Measurements from ENCODE around the gene HSPA1A.

The HSPA1A gene

DNA sequence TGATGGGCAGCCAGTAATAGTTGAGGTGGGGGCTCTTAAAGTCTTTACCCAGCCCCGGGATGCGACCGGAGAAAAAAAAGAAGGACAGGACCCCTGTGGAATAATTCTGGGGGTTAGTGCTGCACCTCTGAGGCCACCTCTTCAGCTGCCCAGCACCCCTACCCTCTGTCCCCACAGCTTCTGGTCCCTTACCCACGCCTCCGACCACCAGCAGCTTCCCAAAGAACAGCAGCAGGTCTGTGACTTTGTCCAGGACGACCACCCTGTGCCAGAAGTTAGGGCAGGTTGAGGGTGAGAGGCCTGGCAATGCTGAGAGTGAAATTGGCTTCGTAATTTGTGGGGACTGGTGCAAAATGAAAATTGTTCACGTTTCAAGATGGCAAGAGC is 49.5 kb downstream of the HSPA1A start:
- H3K4me3 ChIP-seq (ENCODE audit: control insufficient read depth, low read depth, low read length), result no peak overlapping the region
- no peak for DNase-seq (ENCODE audit: low read depth)
- TF ChIP-seq, protein P1, sequence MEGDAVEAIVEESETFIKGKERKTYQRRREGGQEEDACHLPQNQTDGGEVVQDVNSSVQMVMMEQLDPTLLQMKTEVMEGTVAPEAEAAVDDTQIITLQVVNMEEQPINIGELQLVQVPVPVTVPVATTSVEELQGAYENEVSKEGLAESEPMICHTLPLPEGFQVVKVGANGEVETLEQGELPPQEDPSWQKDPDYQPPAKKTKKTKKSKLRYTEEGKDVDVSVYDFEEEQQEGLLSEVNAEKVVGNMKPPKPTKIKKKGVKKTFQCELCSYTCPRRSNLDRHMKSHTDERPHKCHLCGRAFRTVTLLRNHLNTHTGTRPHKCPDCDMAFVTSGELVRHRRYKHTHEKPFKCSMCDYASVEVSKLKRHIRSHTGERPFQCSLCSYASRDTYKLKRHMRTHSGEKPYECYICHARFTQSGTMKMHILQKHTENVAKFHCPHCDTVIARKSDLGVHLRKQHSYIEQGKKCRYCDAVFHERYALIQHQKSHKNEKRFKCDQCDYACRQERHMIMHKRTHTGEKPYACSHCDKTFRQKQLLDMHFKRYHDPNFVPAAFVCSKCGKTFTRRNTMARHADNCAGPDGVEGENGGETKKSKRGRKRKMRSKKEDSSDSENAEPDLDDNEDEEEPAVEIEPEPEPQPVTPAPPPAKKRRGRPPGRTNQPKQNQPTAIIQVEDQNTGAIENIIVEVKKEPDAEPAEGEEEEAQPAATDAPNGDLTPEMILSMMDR (IDR thresholded peaks at IDR 0.05; ENCODE audit: control insufficient read depth, insufficient read depth, low read depth, low read length, missing control alignments), result no peak

DNA sequence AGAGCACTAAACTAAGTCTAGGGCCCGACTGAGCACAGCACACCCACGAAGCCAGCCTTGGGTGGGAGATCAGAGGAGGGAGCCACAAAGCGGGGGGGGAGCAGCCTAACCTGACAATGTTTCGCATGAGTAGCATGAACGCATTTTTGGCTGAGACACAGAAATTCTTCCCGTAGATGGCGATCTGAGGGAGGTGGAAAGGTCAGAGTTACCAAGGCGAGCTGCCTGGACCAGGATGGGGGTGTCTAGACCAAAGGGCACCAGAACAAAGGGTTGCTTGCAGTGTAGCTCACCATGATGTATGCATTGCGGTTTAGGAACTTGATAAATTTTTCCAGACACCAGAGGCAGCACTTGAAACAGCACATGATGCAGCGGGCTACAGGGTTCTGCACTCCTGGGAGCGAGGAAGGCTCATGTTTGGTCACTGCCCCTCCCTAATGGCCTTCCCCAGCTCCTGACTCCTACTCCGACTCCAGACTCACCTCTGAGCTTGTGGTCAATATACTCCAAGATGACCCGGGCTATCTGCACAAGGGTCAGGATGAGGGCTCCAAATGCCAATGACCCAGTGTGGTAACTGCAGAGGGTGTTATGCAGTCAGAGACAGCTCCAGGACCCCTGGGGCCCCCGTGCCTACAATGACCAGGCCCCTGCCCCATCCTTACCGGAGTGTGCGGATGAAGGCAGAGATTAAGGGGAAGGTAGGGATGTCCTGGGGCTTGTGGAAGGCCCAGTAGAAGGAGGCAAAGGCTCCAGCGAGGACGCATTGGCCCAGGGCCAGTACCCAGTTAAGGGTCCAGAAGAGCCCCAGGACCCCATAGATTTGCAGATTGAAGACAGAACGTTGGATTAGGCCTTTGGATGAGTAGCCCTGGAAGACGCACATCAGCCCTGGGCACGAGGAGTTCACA is 50.1 kb downstream of the HSPA1A start:
- TF ChIP-seq, protein P1 (IDR thresholded peaks at IDR 0.05; ENCODE audit: control insufficient read depth, insufficient read depth, low read depth, low read length, missing control alignments), result no peak
- no peak overlapping the region for H3K4me3 ChIP-seq (ENCODE audit: control insufficient read depth, low read depth, low read length)
- no peak for DNase-seq (ENCODE audit: low read depth)
